ENCODE results near the gene CERS1.

The CERS1 gene

GRCh38 chr19:18915639-18916038, 19.7 kb upstream of the CERS1 start:
- Histone ChIP-seq H3K9ac (ENCODE audit: low read length) (no peak overlapping the region), H3K4me1 (ENCODE audit: low read length) (peaks cover 12% of the 10 kb centered on the region), H4K20me1 (ENCODE audit: insufficient read depth, low read length) (peaks cover 14% of the 10 kb centered on the region; the same call in 1 of the 2 replicates), H3K79me2 (ENCODE audit: low read length) (peaks cover 70% of the 10 kb centered on the region), H3K9me3 (ENCODE audit: insufficient read depth, low read length) (no peaks in the 10 kb centered on the region), H3K4me2 (ENCODE audit: low read length) (no peak overlapping the region), H2AFZ (ENCODE audit: low read depth, low read length) (no peak overlapping the region), H3K4me3 (ENCODE audit: low read length) (no peak overlapping the region), H3K36me3 (replicated peaks; ENCODE audit: low read depth, low read length) (peaks cover 32% of the 10 kb centered on the region), H3K27ac (ENCODE audit: low read length) (no peak overlapping the region), H3K27me3 (ENCODE audit: low read depth, low read length) (no peaks in the 10 kb centered on the region)
- peak; percentile 49 for TF ChIP-seq CTCF (IDR thresholded peaks at IDR 0.05; ENCODE audit: low read depth, low read length)
- TF ChIP-seq EZH2phosphoT487 (IDR thresholded peaks at IDR 0.05; ENCODE audit: low read depth), result no peak

GRCh38 chr19:18913466-18913865, 17.5 kb upstream of the CERS1 start:
- Histone ChIP-seq H4K20me1 (ENCODE audit: insufficient read depth, low read length) (peaks cover 14% of the 10 kb centered on the region; the same call in 1 of the 2 replicates), H3K36me3 (replicated peaks; ENCODE audit: low read depth, low read length) (peaks cover 39% of the 10 kb centered on the region), H3K27ac (ENCODE audit: low read length) (no peak overlapping the region), H2AFZ (ENCODE audit: low read depth, low read length) (no peak overlapping the region), H3K4me1 (ENCODE audit: low read length) (peaks cover 7% of the 10 kb centered on the region; the same call in 1 of the 2 replicates), H3K4me2 (ENCODE audit: low read length) (no peak overlapping the region), H3K27me3 (ENCODE audit: low read depth, low read length) (no peaks in the 10 kb centered on the region), H3K9ac (ENCODE audit: low read length) (no peak overlapping the region), H3K79me2 (ENCODE audit: low read length) (peaks cover 52% of the 10 kb centered on the region), H3K4me3 (ENCODE audit: low read length) (no peak overlapping the region), H3K9me3 (ENCODE audit: insufficient read depth, low read length) (no peaks in the 10 kb centered on the region)
- TF ChIP-seq EZH2phosphoT487 (IDR thresholded peaks at IDR 0.05; ENCODE audit: low read depth) (no peak), CTCF (IDR thresholded peaks at IDR 0.05; ENCODE audit: low read depth, low read length) (no peak)

- Histone ChIP-seq H3K36me3 (replicated peaks; ENCODE audit: low read depth, low read length) (peaks cover 40% of the 10 kb centered on the region), H3K4me1 (ENCODE audit: low read length) (peaks cover 4% of the 10 kb centered on the region; the same call in 1 of the 2 replicates), H3K4me2 (ENCODE audit: low read length) (no peak overlapping the region), H3K27me3 (ENCODE audit: low read depth, low read length) (no peaks in the 10 kb centered on the region), H4K20me1 (ENCODE audit: insufficient read depth, low read length) (peaks cover 14% of the 10 kb centered on the region; the same call in 1 of the 2 replicates), H3K79me2 (ENCODE audit: low read length) (peaks cover 46% of the 10 kb centered on the region), H3K9me3 (ENCODE audit: insufficient read depth, low read length) (no peaks in the 10 kb centered on the region), H3K9ac (ENCODE audit: low read length) (no peak overlapping the region), H3K27ac (ENCODE audit: low read length) (no peak overlapping the region), H3K4me3 (ENCODE audit: low read length) (no peak overlapping the region), H2AFZ (ENCODE audit: low read depth, low read length) (no peak overlapping the region)
- TF ChIP-seq CTCF (IDR thresholded peaks at IDR 0.05; ENCODE audit: low read depth, low read length), result no peak
- no peak for TF ChIP-seq EZH2phosphoT487 (IDR thresholded peaks at IDR 0.05; ENCODE audit: low read depth)
Measured at GRCh38 chr19:18912933-18913332, 17.0 kb upstream of the CERS1 start.

DNA sequence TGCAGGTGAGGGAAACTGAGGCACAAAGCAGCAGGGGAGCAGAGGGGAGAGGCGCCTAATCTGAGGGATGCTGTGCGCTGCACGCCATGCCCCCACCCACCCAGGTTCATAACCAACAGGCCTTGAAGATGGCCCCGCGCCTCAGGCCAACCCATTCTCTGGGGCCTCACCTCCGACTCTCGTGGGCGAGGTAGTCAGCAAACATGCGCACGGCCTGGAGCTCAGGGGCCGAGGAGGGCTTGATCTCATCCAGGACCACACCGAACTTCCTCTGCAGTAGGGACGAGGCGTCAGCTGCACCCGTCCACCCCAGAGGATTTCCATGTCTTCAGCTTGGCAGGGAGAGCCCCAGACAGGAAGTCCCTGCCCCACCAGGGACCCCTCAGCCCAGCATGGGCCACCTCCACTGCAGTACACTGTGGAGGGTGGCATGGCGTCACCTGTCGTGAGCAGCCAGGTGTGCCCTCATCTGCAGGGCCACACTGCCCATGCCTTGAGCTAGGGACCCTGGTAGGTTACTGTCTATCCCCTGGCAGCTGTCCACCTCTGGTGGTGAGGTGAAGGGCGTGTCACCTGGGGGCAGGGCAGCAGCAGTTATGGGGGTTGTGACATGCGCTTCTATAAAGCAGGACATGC, 15.0 kb upstream of the CERS1 start:
- Histone ChIP-seq H2AFZ (ENCODE audit: low read depth, low read length) (no peak overlapping the region), H3K4me3 (ENCODE audit: low read length) (no peak overlapping the region), H3K4me2 (ENCODE audit: low read length) (no peak overlapping the region), H4K20me1 (ENCODE audit: insufficient read depth, low read length) (peaks cover 17% of the 10 kb centered on the region; the same call in 1 of the 2 replicates), H3K9ac (ENCODE audit: low read length) (no peak overlapping the region), H3K27me3 (ENCODE audit: low read depth, low read length) (no peaks in the 10 kb centered on the region), H3K4me1 (ENCODE audit: low read length) (no peaks in the 10 kb centered on the region), H3K36me3 (replicated peaks; ENCODE audit: low read depth, low read length) (peaks cover 48% of the 10 kb centered on the region), H3K27ac (ENCODE audit: low read length) (no peak overlapping the region), H3K9me3 (ENCODE audit: insufficient read depth, low read length) (no peaks in the 10 kb centered on the region), H3K79me2 (ENCODE audit: low read length) (peaks cover 32% of the 10 kb centered on the region)
- no peak for TF ChIP-seq EZH2phosphoT487 (IDR thresholded peaks at IDR 0.05; ENCODE audit: low read depth)
- TF ChIP-seq CTCF (IDR thresholded peaks at IDR 0.05; ENCODE audit: low read depth, low read length), result no peak
